PC-3 (cell line): ENCODE results near the gene DCAF8. TPM values are rescaled to one million over a fixed set of nuclear protein-coding genes. Genes with fewer than 3 reads are reported as not detected.

Experiments
- ATAC-seq: fragments of 200-7000 bp; cut with Tn5 transposase; 2 replicates; pipeline ENCODE4 v1.9.1; 2020; ENCODE audit warnings: mild to moderate bottlenecking, moderate library complexity
- BruUV-seq: library from RNA; stranded (reverse); fragments of 400-500 nt; replicated peaks from 2 replicates; lab custom pipeline; 2021; lab: Mats Ljungman, UMichigan
- CTCF ChIA-PET: fragments of 300-600 bp; sonication (Branson Sonifier 250); formaldehyde crosslinking; loops from one replicate; lab custom pipeline; 2022; ENCODE audit warnings: antibody characterized with exemption; lab: Charles Lee
- POLR2A ChIA-PET: fragments of 300-600 bp; sonication (Branson Sonifier 250); formaldehyde crosslinking; loops from one replicate; lab custom pipeline; 2022; ENCODE audit warnings: antibody characterized with exemption; ENCODE audit not compliant: unreplicated experiment; lab: Charles Lee
- DNase-seq: peaks from one replicate; pipeline ENCODE4 v3.0.0-alpha.2; 2015
- H2AFZ ChIP-seq: fragments of 300-600 bp; sonication (generic); 2 replicates; pipeline ENCODE4 v1.6.0; 2016; ENCODE audit warnings: antibody characterized with exemption, low read length
- H3F3A ChIP-seq: fragments of 300-600 bp; sonication (generic); one replicate; pipeline ENCODE4 v1.6.0; 2017; ENCODE audit warnings: antibody characterized with exemption, low read length, control low read depth, mild to moderate bottlenecking; ENCODE audit not compliant: unreplicated experiment
- H3K27ac ChIP-seq: fragments of 300-600 bp; sonication (generic); 2 replicates; pipeline ENCODE4 v1.5.1; 2016; ENCODE audit warnings: mild to moderate bottlenecking, low read length
- H3K27me3 ChIP-seq: fragments of 300-600 bp; sonication (generic); 2 replicates; pipeline ENCODE4 v1.6.1; 2016; ENCODE audit warnings: low read length, mixed read lengths
- H3K36me3 ChIP-seq: fragments of 300-600 bp; sonication (generic); 2 replicates; pipeline ENCODE4 v1.6.1; 2016; ENCODE audit warnings: low read depth, mixed run types, low read length, mixed read lengths
- H3K4me1 ChIP-seq: fragments of 300-600 bp; sonication (generic); 2 replicates; pipeline ENCODE4 v1.5.1; 2016; ENCODE audit warnings: low read length; ENCODE audit not compliant: insufficient read depth
- H3K4me2 ChIP-seq: fragments of 300-600 bp; sonication (generic); 2 replicates; pipeline ENCODE4 v1.6.0; 2016; ENCODE audit warnings: low read length
- H3K4me3 ChIP-seq: fragments of 300-600 bp; sonication (generic); 2 replicates; pipeline ENCODE4 v1.5.1; 2016; ENCODE audit warnings: mild to moderate bottlenecking, low read length, mixed read lengths
- H3K79me2 ChIP-seq: fragments of 300-600 bp; sonication (generic); 2 replicates; pipeline ENCODE4 v1.6.1; 2017; ENCODE audit warnings: low read length, mixed read lengths
- H3K9ac ChIP-seq: fragments of 300-600 bp; sonication (generic); 2 replicates; pipeline ENCODE4 v1.6.0; 2016; ENCODE audit warnings: mild to moderate bottlenecking, low read length
- H3K9me2 ChIP-seq: fragments of 300-600 bp; sonication (generic); replicated peaks from 2 replicates; pipeline ENCODE4 v1.6.1; 2016; ENCODE audit warnings: mixed run types, low read length, mixed read lengths
- H3K9me3 ChIP-seq: fragments of 300-600 bp; sonication (generic); 2 replicates; pipeline ENCODE4 v1.6.1; 2016; ENCODE audit warnings: low read length, mixed read lengths
- H4K20me1 ChIP-seq: fragments of 300-600 bp; sonication (generic); 2 replicates; pipeline ENCODE4 v1.6.1; 2016; ENCODE audit warnings: low read length, mixed read lengths
- EZH2 ChIP-seq: fragments of 300-600 bp; sonication (generic); IDR thresholded peaks from one replicate; pipeline ENCODE4 v1.6.1; 2017; ENCODE audit warnings: antibody characterized with exemption, mild to moderate bottlenecking, low read length; ENCODE audit not compliant: unreplicated experiment
- EZH2phosphoT487 ChIP-seq: fragments of 300-600 bp; sonication (generic); IDR thresholded peaks from 2 replicates; pipeline ENCODE4 v1.6.1; 2018; ENCODE audit warnings: mild to moderate bottlenecking, antibody characterized with exemption, low read length, borderline replicate concordance
- intact Hi-C: fragments of 100-400 bp; cut with micrococcal nuclease; formaldehyde crosslinking; loops from 2 replicates; pipeline ENCODE4 v1.9.0; 2023
- total RNA-seq: library from RNA; depleted of rRNA; stranded (reverse); fragments of >200 nt; gene quantifications from 2 replicates; pipeline ENCODE4 v1.2.3, GENCODE V29; 2014
- TF ChIP-seq, protein P1 (sequence below): fragments of 300-600 bp; sonication (generic); conservative IDR thresholded peaks from 2 replicates; pipeline ENCODE4 v1.5.1; 2017; ENCODE audit warnings: antibody characterized with exemption, low read depth, mild to moderate bottlenecking, low read length

Gene DCAF8
- total RNA-seq, 1 experiment from 2014 or later = 122 TPM

DNA sequence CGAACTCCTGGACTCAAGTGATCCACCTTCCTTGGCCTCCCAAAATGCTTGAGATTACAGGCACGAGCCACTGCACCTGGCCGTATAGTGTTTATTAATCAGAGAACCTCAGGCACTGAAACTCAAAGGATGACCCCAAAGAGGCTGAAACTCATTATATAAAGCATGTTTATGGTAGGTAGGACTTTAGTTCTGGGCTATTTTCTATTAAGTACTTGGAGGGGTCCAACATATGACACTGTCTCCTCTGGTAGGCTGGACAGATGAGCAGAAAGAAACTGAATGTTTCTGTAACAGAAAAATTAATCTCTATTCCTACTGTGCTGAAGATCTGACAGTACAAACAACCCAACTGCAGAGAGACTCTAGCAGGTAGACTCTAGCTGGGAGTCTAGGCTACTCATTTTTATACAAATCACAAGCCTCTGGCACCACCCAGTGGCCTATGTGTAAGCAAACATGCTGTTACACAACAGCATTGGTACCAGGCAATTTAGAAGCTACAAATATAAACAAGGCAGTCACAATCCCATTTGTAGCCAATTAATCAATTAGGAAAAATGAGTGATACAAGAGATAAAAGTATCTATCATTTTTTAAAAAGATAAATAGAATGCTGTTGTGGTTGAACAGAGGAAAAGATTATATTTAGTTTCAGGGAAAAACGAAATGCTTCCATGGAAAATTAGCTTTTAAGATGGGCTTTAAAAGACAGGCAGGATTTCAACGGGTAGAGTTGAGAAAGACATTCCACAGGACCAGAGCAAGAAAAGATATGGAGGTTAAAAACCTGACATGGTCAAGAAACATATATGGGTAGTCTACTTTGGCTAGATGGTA lies 10.4 kb downstream of the DCAF8 start:
- Histone ChIP-seq H3F3A (no peaks in the 10 kb centered on the region), H3K4me1 (peaks cover 6% of the 10 kb centered on the region), H3K4me3 (no peak overlapping the region), H3K4me2 (no peak overlapping the region), H3K36me3 (peaks cover 3% of the 10 kb centered on the region; the same call in 1 of the 2 replicates), H3K9ac (no peak overlapping the region), H3K9me3 (no peaks in the 10 kb centered on the region), H3K27me3 (no peaks in the 10 kb centered on the region), H2AFZ (no peak overlapping the region), H3K79me2 (peaks cover 87% of the 10 kb centered on the region), H3K9me2 (no peaks in the 10 kb centered on the region), H4K20me1 (peaks cover 15% of the 10 kb centered on the region), H3K27ac (no peak overlapping the region)
- ATAC-seq = peak; percentile 99
- TF ChIP-seq EZH2phosphoT487 = no peak
- TF ChIP-seq, protein P1, sequence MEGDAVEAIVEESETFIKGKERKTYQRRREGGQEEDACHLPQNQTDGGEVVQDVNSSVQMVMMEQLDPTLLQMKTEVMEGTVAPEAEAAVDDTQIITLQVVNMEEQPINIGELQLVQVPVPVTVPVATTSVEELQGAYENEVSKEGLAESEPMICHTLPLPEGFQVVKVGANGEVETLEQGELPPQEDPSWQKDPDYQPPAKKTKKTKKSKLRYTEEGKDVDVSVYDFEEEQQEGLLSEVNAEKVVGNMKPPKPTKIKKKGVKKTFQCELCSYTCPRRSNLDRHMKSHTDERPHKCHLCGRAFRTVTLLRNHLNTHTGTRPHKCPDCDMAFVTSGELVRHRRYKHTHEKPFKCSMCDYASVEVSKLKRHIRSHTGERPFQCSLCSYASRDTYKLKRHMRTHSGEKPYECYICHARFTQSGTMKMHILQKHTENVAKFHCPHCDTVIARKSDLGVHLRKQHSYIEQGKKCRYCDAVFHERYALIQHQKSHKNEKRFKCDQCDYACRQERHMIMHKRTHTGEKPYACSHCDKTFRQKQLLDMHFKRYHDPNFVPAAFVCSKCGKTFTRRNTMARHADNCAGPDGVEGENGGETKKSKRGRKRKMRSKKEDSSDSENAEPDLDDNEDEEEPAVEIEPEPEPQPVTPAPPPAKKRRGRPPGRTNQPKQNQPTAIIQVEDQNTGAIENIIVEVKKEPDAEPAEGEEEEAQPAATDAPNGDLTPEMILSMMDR = peak; percentile 96
- ChIA-PET CTCF (interaction anchor here (0.5 to 1.8 kb wide), 19 partner anchors 10 to 453 kb away, joined by 3 to 53 read pairs (median 5); partner anchors contain the start of genes DCAF8, IGSF8 and PEX19), POLR2A (interaction anchor here (0.6 to 0.9 kb wide), 2 partner anchors 9 to 142 kb away, joined by 3 to 8 read pairs; no protein-coding TSS in a partner anchor)
- no TSS peak for BruUV-seq
- intact Hi-C loops = loop anchor here (1.0 to 2.0 kb wide), 3 partner anchors 33 to 151 kb away; no protein-coding TSS in a partner anchor
- DNase-seq = peak; percentile 86

DNA sequence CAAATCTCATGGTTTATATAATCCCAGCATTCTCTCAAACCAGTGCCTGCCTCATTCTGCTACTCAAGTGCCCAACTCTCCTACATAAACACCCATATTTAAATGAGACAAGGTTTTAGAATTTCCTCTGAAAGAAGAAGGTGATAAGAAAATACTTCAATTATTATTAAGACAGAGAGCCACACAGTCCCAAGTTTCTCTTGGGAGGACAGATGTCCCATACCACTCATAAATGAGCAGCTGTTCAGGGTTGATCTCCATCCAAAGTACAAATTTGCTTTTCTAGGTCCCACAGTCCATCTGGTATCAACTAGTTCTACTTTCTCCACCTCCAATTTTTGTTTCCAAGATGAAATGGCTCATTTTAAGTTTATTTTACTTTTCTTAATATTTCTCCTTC lies 11.3 kb downstream of the DCAF8 start:
- Histone ChIP-seq H3K9me3 (no peaks in the 10 kb centered on the region), H3K4me2 (no peak overlapping the region), H3K9me2 (no peaks in the 10 kb centered on the region), H3K79me2 (peaks cover 87% of the 10 kb centered on the region), H3K4me3 (no peak overlapping the region), H3K36me3 (peaks cover 3% of the 10 kb centered on the region; the same call in 1 of the 2 replicates), H3K27ac (no peak overlapping the region), H3K4me1 (no peaks in the 10 kb centered on the region), H4K20me1 (peaks cover 12% of the 10 kb centered on the region; the same call in 1 of the 2 replicates), H2AFZ (no peak overlapping the region), H3K9ac (no peak overlapping the region), H3K27me3 (no peaks in the 10 kb centered on the region), H3F3A (no peaks in the 10 kb centered on the region)
- DNase-seq = no peak
- POLR2A ChIA-PET = no interaction called here
- intact Hi-C loops = no loop called here
- no TSS peak for BruUV-seq
- no peak for ATAC-seq
- CTCF ChIA-PET = no interaction called here
- TF ChIP-seq EZH2phosphoT487 = no peak
- no peak for TF ChIP-seq EZH2
- TF ChIP-seq, protein P1 = no peak

DNA sequence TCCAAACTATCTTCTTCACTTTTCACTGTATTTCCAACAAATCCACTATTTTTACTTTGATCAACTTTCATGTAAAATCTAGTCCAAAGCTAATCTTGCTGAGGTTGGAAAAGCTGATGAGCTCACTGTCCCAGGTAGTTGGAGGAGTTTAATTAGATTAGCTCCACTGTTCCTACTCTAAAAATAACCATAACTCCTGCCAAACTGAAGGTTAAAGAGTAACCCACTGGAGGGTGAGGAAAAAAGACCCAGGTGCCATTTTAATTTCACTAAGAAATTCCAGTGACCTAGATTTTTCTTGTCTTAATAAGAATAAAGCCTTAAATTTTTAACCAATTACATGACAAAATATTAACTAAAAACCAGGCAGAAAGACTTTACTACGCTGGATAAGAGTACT lies 15.3 kb downstream of the DCAF8 start:
- DNase-seq = no peak
- ChIA-PET CTCF (no interaction called here), POLR2A (no interaction called here)
- Histone ChIP-seq H4K20me1 (peaks cover 24% of the 10 kb centered on the region), H3K36me3 (peaks cover 9% of the 10 kb centered on the region; the same call in 1 of the 2 replicates), H3K9me3 (no peaks in the 10 kb centered on the region), H3K9ac (no peak overlapping the region), H3F3A (no peaks in the 10 kb centered on the region), H2AFZ (no peak overlapping the region), H3K27ac (no peak overlapping the region), H3K9me2 (no peaks in the 10 kb centered on the region), H3K79me2 (peaks cover 79% of the 10 kb centered on the region), H3K4me1 (peaks cover 19% of the 10 kb centered on the region), H3K4me3 (no peak overlapping the region), H3K27me3 (no peaks in the 10 kb centered on the region), H3K4me2 (no peak overlapping the region)
- no peak for ATAC-seq
- no TSS peak for BruUV-seq
- no peak for TF ChIP-seq EZH2phosphoT487
- no peak for TF ChIP-seq EZH2
- TF ChIP-seq, protein P1 = no peak
- intact Hi-C loops = no loop called here
